Lower leg skin (tissue), 4 donors: ENCODE data around the gene PLEKHH3. TPM values are rescaled to one million over a fixed set of nuclear protein-coding genes. Genes with fewer than 3 reads are reported as not detected.

ENCODE experiments used
- DNase-seq, 2 donors: peaks; one replicate each; pipeline ENCODE4 v3.0.0-alpha.2; 2019; ENCODE audit warnings: low spot score in 2 of 2
- H3K4me3 ChIP-seq: fragments of 200-600 bp; sonication (generic); 2 replicates; pipeline ENCODE4 v1.5.1; 2017; ENCODE audit warnings: mild to moderate bottlenecking, low read depth; ENCODE audit not compliant: poor library complexity, severe bottlenecking
- POLR2A ChIP-seq, 2 donors: fragments of 450-650 bp; IDR thresholded peaks; one replicate each; pipeline ENCODE4 v1.6.1; 2016 to 2017; ENCODE audit warnings: antibody characterized with exemption in 2 of 2, mild to moderate bottlenecking in 1 of 2, moderate library complexity in 1 of 2
- WGBS, 2 donors: methylation state at CpG; one replicate each; pipeline ENCODE4 v1.1.5; 2018; 5-methylcytosine and 5-hydroxymethylcytosine counted together
- intact Hi-C: fragments of 100-400 bp; cut with DNase I; formaldehyde crosslinking; loops from one replicate; pipeline ENCODE4 v1.15.0; 2023; ENCODE audit warnings: low total_unique reads
- total RNA-seq, 4 donors: library from RNA; depleted of rRNA; stranded (reverse); fragments of >200 nt; gene quantifications; one replicate each; pipeline ENCODE4 v1.1.0, GENCODE V29; 2016
- TF ChIP-seq, protein P1 (sequence below), 3 donors: fragments of 450-650 bp; IDR thresholded peaks; one replicate each; pipeline ENCODE4 v1.5.1; 2016; ENCODE audit warnings: antibody characterized with exemption in 3 of 3, mild to moderate bottlenecking in 3 of 3, moderate library complexity in 2 of 3

The PLEKHH3 gene
- total RNA-seq, 4 donors from 2014 or later: 36.1 to 66.6 (median 44.0) TPM

DNA sequence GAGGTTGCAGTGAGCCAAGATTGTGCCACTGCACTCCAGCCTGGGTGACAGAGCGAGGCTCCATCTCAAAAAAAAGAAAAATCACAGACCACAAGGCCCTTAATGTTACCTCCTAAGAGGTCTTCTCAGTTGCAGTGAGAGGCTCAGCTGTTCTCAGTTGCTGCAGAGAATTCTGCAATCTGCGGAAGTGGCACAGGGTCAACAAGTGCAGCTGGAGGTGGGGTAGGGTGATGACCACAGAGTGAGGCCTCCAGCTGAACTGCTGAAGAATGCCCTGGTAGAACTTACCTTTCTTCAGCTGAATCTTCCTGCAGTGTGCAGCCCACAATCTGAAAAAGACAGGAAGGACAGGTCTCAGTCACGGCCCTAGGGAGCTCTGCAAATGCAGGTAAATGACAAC is 31.8 kb upstream of the PLEKHH3 start:
- 86 to 95% methylated on average over 3 of the region's 3 CpGs for WGBS, 2 donors
- intact Hi-C loops: no loop called here
- TF ChIP-seq POLR2A (IDR thresholded peaks at IDR 0.05): no peak
- TF ChIP-seq, protein P1, sequence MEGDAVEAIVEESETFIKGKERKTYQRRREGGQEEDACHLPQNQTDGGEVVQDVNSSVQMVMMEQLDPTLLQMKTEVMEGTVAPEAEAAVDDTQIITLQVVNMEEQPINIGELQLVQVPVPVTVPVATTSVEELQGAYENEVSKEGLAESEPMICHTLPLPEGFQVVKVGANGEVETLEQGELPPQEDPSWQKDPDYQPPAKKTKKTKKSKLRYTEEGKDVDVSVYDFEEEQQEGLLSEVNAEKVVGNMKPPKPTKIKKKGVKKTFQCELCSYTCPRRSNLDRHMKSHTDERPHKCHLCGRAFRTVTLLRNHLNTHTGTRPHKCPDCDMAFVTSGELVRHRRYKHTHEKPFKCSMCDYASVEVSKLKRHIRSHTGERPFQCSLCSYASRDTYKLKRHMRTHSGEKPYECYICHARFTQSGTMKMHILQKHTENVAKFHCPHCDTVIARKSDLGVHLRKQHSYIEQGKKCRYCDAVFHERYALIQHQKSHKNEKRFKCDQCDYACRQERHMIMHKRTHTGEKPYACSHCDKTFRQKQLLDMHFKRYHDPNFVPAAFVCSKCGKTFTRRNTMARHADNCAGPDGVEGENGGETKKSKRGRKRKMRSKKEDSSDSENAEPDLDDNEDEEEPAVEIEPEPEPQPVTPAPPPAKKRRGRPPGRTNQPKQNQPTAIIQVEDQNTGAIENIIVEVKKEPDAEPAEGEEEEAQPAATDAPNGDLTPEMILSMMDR (IDR thresholded peaks at IDR 0.05): no peak
- no peak overlapping the region for H3K4me3 ChIP-seq
- DNase-seq: no peak

DNA sequence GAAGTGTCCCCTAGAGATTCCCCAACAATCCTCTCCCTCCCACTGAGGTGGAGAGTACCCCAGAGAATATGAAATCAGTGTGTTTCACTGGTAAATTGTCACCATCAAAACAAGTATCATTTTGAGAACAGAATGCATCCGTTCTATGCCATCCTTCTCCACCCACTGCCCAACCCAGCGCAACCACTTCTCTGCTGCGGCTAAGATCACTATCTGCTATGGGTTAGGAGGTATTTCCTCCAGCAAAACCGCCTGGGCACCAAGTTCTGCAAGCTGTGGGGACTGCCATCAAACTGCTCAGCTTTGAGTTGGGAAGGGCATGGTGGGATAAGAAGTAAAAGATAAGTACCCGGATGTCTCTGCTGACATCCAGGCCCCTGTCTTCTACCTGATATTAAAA is 29.9 kb upstream of the PLEKHH3 start:
- no peak overlapping the region for H3K4me3 ChIP-seq
- TF ChIP-seq, protein P1 (IDR thresholded peaks at IDR 0.05): no peak
- TF ChIP-seq POLR2A (IDR thresholded peaks at IDR 0.05): no peak
- intact Hi-C loops: no loop called here
- no peak for DNase-seq
- 78 to 81% methylated on average over 5 of the region's 5 CpGs for WGBS, 2 donors

DNA sequence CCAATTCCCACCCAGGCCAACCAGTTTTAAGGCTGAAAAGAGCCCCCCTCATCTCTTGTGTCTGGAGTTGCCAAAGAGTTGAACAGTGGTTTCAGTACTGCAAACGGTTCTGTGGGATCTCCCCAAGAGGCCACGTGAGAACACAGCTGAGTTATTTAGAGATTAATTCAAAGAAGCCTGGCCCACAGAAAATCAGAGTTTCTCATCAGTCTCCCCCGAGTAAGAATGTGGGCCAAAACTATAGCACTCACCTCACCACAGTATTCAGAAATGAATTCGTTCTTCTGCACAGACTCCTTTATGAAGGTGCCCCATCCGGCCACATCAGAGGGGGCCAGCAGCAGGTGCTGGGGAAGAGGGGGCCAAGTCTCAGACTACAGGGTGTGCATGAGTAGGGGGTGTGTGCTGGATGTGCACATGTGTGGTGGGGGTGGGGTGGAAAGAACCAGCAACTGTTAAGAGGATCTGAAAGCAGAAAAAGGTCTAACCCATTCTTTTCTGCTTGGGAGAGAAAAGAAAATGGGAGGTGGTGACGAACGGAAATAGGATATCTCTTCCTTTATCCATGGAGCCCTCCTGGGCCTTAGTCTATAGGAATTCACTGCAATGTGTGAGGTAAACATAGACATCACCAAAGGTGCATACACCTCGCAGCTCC is 28.2 kb upstream of the PLEKHH3 start:
- H3K4me3 ChIP-seq: no peak overlapping the region
- no peak for TF ChIP-seq POLR2A (IDR thresholded peaks at IDR 0.05)
- TF ChIP-seq, protein P1 (IDR thresholded peaks at IDR 0.05): no peak
- no peak for DNase-seq
- intact Hi-C loops: no loop called here
- 80 to 83% methylated on average over 8 of the region's 8 CpGs for WGBS, 2 donors

DNA sequence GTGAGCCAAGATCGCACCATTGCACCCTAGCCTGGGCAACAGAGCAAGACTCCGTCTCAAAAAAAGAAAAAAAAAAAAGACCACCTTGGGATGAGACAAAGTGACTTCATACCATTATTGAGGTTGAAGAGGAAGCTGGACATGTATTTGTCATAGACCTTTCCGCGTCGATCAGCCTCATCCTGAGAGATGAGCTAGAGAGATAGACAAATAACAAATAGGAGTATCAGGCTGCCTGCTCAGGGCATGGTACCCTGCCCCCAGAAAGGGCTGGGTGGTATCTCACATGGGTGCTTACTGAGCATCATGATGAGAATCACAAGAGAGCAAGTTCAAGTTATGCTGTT is 27.7 kb upstream of the PLEKHH3 start:
- 90 to 92% methylated on average over 5 of the region's 5 CpGs for WGBS, 2 donors
- no peak overlapping the region for H3K4me3 ChIP-seq
- intact Hi-C loops: no loop called here

DNA sequence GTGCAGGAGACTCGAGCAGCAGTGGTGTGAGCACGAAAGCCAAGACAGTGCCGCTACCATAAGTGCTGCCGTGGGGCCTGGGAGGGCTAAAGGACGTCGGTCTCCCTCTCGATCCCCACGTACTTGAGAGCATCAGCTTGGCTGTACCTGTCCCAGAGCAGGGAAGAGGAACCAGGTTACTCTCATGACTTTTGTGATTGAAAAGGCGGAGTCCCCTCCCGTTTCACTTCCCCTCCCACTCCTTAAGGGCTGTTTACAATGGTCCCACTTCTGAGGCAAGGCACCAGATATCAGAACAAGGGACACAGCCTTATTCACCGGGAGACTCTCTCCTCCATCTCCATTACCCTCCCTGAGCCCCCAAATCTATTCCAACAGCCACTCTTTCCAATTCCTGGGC is 25.7 kb upstream of the PLEKHH3 start:
- intact Hi-C loops: no loop called here
- DNase-seq: no peak
- H3K4me3 ChIP-seq: no peak overlapping the region
- 84 to 85% methylated on average over 11 of the region's 11 CpGs for WGBS, 2 donors
- TF ChIP-seq POLR2A (IDR thresholded peaks at IDR 0.05): no peak
- TF ChIP-seq, protein P1 (IDR thresholded peaks at IDR 0.05): no peak

More for the DNA sequence above, 27.7 kb upstream of the PLEKHH3 start:
- no peak for DNase-seq
- no peak for TF ChIP-seq POLR2A (IDR thresholded peaks at IDR 0.05)

DNA sequence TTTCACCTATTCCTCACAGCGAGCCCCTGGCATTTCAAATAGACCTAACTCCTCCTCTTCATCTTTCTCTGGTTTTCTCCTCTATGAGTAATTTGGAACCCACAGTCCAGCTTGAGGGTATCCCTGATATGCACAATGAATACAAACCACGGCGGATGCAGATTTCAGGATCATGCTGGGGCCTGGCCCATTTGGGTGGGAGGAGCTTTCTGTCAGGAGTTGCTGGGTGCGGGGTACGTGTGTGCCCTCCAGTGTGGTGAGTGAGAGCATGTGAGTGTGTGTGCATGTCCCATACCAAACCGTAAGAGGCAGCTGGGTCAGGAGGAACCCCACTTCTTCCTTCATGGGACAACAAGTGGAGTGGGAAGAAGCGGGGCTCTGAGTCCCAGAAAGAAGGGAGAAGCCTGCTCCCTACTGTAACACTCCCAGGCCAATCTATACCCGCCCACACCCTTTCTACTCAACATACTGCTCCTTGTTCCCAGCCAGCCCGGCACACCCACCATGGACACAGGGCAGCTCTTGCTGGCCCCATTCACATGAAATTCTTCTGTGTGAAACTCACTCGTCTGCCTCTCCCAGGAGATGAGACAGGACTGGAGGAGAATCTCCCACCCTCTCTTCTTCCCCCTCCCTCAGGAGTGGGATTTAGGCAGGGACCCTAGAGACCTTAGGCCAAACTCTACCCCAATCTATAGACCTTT is 23.9 kb upstream of the PLEKHH3 start:
- intact Hi-C loops: no loop called here
- DNase-seq: no peak

More for the DNA sequence above, 23.9 kb upstream of the PLEKHH3 start:
- no peak for TF ChIP-seq POLR2A (IDR thresholded peaks at IDR 0.05)
- TF ChIP-seq, protein P1 (IDR thresholded peaks at IDR 0.05): no peak
- WGBS, 2 donors: 71 to 85% methylated on average over 10 of the region's 10 CpGs
- H3K4me3 ChIP-seq: no peak overlapping the region
